GM10266 (cell line): Measurements from ENCODE around the gene PPP2R3A.
"Not testable (repeated sequence)": the region's sequence is repeated elsewhere in the genome, so short reads cannot be mapped to it uniquely, and the experiment has no call there.

Experiments used
- DNase-seq: peaks from one replicate; pipeline ENCODE4 v3.0.0; 2012; ENCODE audit errors: extremely low spot score
- CTCF ChIP-seq: IDR thresholded peaks from 2 replicates; pipeline ENCODE4 v1.5.1; 2012; ENCODE audit warnings: mild to moderate bottlenecking, low read depth; ENCODE audit not compliant: control insufficient read depth, insufficient read depth; ENCODE audit errors: missing control alignments

PPP2R3A gene

GRCh38 chr3:136152963-136153362, 187.4 kb downstream of the PPP2R3A start:
- no peak for DNase-seq
- TF ChIP-seq CTCF = no peak

DNA sequence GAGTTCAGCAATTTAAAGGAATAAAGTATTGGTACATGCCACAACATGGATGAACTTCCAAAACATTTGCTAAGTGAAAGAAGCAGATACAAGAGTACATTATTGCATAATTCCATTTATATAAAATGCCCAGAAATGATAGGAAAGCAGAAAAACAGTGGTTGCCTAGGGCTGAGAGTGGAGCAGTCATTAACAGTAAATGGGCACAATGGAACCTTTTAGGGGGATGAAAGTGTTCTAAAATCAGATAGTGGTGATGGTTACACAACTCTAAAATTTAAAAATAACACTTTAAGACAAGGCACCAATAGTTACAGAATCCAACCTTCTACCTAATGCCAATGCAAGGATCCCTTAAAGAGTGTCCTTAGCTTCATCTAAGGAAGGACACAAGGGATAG, 196.0 kb downstream of the PPP2R3A start:
- TF ChIP-seq CTCF = no peak
- DNase-seq = no peak

- TF ChIP-seq CTCF = no peak
These were observed 196.8 kb downstream of the PPP2R3A start for GRCh38 chr3:136162322-136162721.

DNA sequence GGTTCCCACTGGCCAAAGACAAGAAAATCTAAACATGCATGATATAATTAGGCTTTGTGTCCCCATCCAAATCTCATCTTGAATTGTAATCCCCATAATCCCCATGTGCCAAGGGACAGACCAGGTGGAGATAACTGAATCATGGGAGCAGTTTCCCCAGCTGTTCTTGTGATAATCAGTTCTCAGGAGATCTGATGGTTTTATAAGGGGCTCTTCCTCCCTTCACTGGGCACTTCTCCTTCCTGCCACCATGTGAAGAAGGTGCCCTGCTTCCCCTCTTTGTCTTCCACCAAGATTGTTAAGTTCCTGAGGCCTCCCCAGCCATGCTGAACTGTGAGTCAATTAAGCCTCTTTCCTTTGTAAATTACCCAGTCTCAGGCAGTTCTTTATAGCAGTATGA, 198.1 kb downstream of the PPP2R3A start:
- DNase-seq = not testable (repeated sequence)

More at GRCh38 chr3:136162322-136162721, 196.8 kb downstream of the PPP2R3A start:
- no peak for DNase-seq

- DNase-seq = no peak
- no peak for TF ChIP-seq CTCF
These were observed 201.0 kb downstream of the PPP2R3A start for GRCh38 chr3:136166507-136166906.

DNA sequence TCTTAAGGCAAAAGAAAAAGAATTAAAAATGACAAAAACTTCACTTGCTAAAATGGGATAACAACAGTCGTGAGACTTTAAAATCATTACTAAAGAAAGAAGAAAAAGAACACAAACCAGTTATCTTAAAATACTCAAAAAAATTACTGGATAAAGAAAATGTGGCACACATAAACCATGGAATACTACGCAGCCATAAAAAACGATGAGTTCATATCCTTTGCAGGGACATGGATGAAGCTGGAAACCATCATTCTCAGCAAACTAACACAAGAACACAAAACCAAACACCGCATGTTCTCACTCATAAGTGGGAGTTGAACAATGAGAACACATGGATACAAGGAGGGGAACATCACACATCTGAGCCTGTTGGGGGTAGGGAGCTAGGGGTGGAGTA, 202.7 kb downstream of the PPP2R3A start:
- DNase-seq = not testable (repeated sequence)

DNA sequence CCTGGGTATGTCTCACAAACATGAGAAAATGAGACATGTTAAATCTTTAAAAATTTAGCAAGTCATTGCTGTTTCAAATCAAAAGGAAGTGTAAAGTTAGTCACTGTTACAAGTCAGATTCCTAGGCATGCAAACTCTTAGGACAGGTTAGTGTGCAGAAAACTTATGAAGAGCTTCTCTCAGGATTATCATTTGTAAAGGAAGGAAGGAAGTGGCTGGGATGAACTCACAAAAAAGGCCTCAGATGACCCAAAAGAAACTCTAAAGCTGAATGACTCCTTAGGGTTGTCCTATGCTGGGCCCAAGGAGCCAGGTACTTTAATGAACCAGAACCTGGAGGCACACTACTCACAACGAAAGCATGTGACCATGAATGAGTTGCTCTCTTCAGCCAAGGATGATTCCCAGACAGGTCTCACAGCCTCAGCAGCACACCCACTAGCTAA, 205.6 kb downstream of the PPP2R3A start:
- DNase-seq = no peak
- TF ChIP-seq CTCF = no peak

DNA sequence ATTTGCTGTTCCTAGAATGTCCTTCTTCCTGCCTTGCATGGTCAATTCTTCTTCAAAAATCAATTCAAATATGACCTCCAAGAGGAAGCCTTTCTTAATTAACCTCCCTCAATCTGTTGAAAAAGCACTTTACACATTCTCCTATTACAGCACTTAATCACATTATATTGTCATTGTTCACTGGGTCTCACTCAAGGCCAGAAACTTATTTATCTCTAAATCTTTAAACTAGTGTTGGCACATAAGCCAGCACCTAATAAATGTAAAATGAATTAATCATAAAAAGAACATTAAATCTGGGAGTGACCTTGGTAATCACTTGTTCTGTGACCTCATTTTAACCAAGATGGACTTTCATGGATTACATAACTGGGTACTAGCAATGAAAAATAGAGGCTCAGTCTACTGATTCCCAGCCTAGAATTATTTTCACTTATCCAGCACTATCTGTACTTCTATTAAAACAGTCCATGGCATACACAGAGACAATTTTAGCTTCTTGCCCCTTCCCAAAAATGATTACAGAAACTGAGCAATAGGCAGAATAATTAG, 208.5 kb downstream of the PPP2R3A start:
- DNase-seq = no peak
- no peak for TF ChIP-seq CTCF
